GM15510 (cell line): ENCODE measurements around the gene GOLM1.

ENCODE experiments used
- POLR2A ChIP-seq: IDR thresholded peaks from 3 replicates; pipeline ENCODE4 v1.6.1; 2011; ENCODE audit warnings: borderline replicate concordance; ENCODE audit not compliant: insufficient read length; ENCODE audit errors: extremely low read depth

GOLM1 gene

DNA sequence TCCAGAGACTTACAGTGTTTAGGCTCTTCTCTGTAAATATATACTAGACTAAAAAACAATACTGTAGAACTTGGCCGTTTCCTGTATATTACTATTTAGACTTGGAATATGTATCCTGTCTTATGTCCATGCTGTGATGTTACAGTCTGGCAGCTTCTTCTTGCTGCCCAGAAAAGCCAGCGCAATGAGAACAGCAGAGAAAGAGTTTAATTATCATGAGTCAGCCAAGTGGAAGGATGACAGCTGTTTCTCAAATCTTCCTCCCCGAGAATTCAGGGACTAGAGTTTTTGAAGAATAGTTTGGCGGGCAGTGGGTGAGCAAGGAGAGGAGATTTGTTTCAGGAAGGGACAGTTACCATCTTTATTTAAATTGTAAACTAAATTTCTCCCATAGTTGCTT, 120.9 kb downstream of the GOLM1 start:
- no peak for TF ChIP-seq POLR2A
